T-helper 2 cell treated with Interferon-gamma antibody and Interleukin-4, amounts not matched to agents 100 ng/mL and 5 ng/mL, for 36 hours (primary cell): ENCODE measurements around the gene SNAI1. TPM values are rescaled to one million over a fixed set of nuclear protein-coding genes. Genes with fewer than 3 reads are reported as not detected.

Source experiments
- intact Hi-C: fragments of 100-400 bp; cut with micrococcal nuclease; formaldehyde crosslinking; loops from one replicate; pipeline ENCODE4 v1.15.1; 2023
- total RNA-seq: library from RNA; stranded (reverse); gene quantifications from 2 replicates; pipeline ENCODE4 v1.2.3, GENCODE V29; 2022

Gene SNAI1
- total RNA-seq, 1 donor from 2014 or later: 0.57 TPM

DNA sequence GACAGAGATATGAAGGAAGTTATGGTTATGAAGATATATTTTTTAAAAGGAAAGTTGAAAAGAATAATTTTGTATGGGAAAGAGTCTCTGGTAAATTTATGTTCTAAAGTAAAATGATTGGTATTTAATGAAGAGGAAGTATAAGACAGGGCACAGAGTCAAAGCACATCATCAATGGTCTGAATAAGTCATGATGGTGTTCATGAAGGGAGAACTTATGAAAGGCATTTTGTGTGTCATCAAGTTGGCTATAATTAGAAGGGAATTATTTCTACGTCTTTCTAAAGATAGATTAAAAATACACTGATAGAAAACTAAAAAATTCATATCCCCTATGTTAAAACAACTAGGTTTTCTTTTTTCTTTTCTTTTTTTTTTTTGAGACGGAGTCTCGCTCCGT is 21.4 kb upstream of the SNAI1 start:
- intact Hi-C loops: no loop called here

DNA sequence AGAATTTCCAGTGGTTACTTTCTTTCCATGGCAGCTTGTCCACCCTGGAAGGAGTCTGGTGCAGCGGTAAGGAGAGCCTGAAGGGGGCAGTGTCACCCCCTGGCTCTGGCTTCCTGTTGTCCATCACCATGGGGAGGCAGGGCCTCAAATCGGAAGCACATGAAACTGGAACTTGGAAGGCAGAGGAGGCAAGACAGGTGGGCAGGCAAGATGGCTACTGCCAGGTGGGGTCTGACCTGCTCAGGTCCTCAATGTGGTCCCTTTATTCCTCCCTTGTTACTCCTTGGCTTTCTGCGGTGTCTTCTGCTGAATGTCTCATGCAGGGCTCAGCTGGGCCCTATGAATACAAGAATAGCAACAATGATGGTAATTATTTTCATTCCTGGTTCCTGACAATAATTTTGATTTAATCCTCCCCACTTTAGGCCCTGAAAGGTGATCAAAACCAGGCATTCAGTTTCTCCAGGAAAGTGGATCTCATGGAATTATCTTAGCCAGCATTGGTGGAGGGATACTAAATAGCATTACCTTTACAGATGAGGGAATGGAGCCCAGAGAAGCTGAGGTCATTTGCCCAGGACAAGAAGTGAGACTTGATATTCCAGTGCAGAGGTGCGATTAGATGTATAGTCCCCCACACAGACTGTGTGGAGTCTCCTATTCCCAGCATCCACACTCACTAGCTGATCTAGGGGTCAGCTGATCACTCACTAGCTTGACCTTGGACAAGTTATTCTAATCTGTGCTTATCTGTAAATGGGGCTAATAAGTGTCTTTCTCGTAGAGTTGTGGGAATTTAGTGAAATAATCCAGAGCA is 17.6 kb upstream of the SNAI1 start:
- intact Hi-C loops: no loop called here

DNA sequence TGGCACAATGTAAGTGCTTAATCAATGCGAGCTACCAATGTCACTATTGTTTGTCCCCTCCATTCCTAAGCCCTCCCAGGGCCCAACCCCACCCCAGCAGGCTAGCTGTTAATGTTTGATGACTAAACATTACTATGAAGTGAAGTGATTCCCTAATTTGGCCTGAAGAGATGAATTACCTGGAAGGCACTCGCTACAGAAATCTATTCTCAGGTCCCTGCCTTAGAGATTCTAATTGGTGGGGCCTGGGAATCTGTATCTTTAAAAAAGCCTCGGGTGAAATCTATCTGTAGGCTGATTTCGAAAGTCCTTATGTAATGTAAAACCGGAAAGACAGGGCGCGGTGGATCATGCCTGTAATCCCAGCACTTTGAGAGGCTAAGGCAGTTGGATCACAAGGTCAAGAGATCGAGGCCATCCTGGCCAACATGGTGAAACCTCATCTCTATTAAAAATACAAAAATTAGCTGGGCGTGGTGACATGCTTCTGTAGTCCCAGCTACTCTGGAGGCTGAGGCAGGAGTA is 16.9 kb upstream of the SNAI1 start:
- intact Hi-C loops: no loop called here

DNA sequence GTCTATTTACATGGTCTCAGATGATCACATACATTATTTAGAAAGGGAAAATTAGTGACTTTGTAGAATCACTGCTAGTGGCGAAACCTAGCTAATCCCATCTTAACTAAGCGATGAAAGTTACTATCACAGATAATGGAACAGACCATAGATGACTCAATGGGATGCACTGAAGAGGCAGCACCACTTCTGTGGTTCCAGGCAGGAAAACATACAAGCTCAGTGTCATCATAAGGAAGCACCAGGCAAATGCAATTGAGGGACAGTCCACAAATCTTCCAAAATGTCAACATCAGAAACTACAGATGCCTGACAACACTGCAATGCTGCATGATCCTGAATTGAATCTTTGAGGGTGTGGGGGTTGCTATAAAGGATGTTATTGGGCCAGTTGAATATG is 15.9 kb upstream of the SNAI1 start:
- intact Hi-C loops: no loop called here

DNA sequence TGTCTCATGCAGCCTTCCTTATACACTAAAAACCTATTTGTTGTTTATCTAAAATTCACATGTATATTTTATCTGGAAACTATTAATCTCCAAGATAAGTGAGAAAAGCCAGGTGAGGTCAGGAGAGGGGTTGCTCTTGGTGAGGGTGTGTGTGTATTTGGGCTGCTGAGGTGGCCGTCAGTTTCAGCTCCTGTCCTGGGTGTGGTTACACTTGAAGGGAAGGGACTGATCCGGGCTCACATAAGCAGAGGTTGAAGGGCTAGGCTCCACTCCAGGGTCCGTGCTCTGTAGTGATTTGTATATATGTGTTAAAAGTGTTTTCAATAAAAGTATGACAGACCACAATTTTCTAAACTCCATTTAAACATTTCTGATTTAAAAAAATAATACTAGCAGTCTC is 13.5 kb upstream of the SNAI1 start:
- intact Hi-C loops: no loop called here

GRCh38 chr20:49969946-49970345 is 12.8 kb upstream of the SNAI1 start:
- intact Hi-C loops: no loop called here

DNA sequence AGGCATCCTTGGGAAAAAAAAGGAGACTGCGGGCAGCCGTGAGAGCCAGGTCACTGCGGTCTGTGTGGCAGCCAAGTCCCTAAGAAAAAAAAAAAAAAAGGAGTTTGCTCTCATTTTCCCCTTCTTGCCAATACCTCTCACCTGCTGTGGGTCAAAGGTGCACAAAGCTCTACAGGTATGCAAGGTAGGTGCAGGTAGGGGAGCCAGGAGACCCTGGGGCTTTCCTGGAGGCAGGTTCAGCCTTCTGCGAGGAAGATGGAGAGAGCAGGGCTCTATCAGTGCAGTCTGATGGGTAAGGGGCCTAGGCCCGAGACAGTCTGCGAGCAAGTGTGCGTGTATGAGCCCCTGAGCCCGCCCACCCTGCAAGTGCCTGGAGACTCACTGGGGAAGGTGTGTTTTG is 12.3 kb upstream of the SNAI1 start:
- intact Hi-C loops: no loop called here

DNA sequence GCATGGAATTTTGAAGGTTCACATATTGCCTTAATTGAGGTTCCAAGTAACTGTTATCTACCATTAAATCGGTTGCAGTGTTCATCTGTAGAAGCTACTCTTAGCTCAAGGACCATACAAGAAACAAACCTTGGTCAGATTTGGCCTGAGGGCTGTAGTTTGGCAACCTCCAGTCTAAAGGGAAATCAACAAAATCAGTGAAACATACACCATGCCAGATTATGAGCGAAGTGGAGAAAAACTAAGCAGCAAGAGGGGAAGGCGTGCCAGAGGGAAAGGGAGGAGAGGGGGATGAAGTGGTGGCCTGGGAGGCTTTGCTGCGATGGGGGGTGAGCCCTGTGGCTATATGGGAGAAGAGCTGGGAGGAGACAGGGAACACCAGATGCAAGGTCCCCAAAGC is 8.8 kb upstream of the SNAI1 start:
- intact Hi-C loops: no loop called here

GRCh38 chr20:49976542-49976941 is 6.2 kb upstream of the SNAI1 start:
- intact Hi-C loops: no loop called here

GRCh38 chr20:49977740-49978139 is 5.0 kb upstream of the SNAI1 start:
- intact Hi-C loops: loop anchor here (2.0 kb wide), 2 partner anchors 93 to 191 kb away; no protein-coding TSS in a partner anchor

GRCh38 chr20:49978685-49979029 is 4.1 kb upstream of the SNAI1 start:
- intact Hi-C loops: loop anchor here (2.0 kb wide), 2 partner anchors 92 to 190 kb away; no protein-coding TSS in a partner anchor

- intact Hi-C loops: loop anchor here (2.0 kb wide), 2 partner anchors 92 to 190 kb away; no protein-coding TSS in a partner anchor
These were observed 3.5 kb upstream of the SNAI1 start for GRCh38 chr20:49979030-49979832.

DNA sequence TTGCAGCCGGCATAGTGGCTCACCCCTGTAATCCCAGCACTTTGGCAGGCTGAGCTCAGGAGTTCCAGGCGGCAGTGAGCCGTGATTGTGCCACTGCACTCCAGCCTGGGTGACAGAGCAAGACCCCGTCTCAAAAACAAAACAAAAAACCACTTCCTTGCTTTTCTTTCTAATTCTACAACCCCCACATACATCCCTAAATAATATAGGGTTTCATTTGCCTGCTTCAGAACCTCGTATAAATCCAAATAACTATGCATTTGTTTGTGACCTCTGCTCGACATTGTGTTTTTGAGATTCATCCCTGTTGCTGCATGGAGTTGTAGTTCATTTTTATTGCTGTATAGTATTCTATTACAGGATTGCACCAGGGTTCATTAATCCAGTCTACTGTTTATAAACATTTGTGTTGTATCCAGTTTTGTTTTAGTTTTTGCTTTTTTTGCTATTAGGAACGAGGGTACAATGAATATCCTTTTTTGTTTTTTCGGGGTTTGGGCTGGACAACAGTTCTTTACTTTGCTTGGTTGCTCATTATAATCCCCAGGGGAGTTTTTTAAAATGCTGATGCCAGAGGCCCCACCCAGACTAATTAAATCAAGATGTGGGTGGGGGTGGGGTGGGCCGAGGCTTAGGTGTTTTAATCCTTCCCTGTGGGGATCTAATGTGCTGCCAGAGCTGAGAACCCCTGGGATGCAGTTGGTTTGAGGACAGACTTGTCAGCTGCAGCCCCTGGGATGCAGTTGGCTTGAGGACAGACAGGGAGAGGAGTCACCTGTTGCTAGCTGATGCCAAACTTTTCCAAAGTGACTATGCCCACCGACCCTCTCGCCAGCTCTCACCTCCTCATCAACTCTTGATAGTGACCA is 2.4 kb upstream of the SNAI1 start:
- intact Hi-C loops: no loop called here

GRCh38 chr20:49981218-49982071 is 1.3 kb upstream of the SNAI1 start:
- intact Hi-C loops: loop anchor here (1.0 kb wide), 1 partner anchor 90 kb away; no protein-coding TSS in a partner anchor

GRCh38 chr20:49982072-49982345 is 771 bp upstream of the SNAI1 start:
- intact Hi-C loops: loop anchor here (1.0 kb wide), 1 partner anchor 89 kb away; no protein-coding TSS in a partner anchor

GRCh38 chr20:49983123-49983847 is 505 bp downstream of the SNAI1 start:
- intact Hi-C loops: no loop called here

DNA sequence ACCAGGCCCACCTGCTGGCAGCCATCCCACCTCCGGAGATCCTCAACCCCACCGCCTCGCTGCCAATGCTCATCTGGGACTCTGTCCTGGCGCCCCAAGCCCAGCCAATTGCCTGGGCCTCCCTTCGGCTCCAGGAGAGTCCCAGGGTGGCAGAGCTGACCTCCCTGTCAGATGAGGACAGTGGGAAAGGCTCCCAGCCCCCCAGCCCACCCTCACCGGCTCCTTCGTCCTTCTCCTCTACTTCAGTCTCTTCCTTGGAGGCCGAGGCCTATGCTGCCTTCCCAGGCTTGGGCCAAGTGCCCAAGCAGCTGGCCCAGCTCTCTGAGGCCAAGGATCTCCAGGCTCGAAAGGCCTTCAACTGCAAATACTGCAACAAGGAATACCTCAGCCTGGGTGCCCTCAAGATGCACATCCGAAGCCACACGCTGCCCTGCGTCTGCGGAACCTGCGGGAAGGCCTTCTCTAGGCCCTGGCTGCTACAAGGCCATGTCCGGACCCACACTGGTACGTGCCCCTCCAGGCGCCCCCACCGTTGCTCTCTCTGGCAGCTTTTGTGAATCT is 1.1 kb downstream of the SNAI1 start:
- intact Hi-C loops: no loop called here

GRCh38 chr20:49984426-49985153 is 1.8 kb downstream of the SNAI1 start:
- intact Hi-C loops: no loop called here

DNA sequence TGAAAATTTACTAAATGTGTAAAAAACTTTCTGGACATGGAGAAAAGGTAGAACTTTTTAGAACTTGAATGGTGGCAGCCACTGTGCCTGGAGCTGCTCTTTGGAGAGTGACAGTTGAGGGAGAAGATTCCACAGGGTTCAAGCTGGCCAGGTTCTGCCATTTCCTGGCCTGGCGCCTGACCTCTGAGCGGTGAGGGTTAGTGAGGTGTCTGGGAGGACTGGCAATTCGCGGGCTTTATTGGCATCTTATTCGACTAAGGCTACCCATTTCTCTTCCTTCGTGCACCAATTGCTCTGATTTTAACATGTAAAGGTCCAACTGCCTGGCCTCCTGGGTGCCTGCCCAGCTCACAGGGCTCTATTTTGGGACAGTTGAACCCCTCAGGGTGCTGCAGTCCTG is 2.4 kb downstream of the SNAI1 start:
- intact Hi-C loops: no loop called here
